Stimulated activated CD8-positive, alpha-beta memory T cell treated with anti-CD3 and anti-CD28 coated beads, Interleukin-7, amount 100 ng/mL, for 4 hours (primary cell): Measurements from ENCODE around the gene KRT12.
"Not testable (repeated sequence)": the region's sequence is repeated elsewhere in the genome, so short reads cannot be mapped to it uniquely, and the experiment has no call there.

Experiments
- DNase-seq, 2 donors: peaks; one replicate each; pipeline ENCODE4 v3.0.0-alpha.2; 2020; ENCODE audit warnings: low read depth in 2 of 2

The KRT12 gene

DNA sequence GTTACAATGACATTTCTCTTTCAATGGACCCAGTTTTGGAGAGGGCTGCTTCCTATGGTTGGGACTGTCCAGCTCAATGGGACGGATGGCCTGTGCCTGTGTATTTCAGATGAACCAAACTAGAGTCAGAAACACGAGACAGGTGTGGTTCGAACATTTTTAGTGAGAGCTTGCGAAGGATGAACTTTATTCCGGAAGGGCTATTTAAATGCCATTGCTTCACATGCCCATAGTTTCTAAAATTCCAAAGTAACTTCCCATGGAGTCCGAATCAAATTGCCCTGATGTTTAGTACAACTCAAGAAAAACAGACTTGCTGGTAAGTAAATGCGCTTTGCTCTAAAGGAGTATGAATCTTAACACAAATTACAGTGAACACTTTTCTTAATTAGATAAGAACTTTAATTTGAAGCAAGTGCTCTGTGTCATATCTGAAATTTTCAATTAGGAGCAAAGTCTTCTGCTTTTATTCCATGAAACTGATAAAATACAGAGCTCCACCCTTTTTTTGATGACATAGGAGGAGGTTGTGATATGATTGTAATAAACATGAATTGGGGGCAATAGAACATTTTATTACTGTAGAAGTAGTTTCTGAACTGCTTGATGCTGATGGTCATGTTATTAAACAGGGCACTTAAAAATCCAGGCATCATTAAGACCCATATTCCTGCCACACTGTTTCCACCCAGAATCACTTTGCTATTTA lies 16.8 kb upstream of the KRT12 start:
- DNase-seq: no peak

DNA sequence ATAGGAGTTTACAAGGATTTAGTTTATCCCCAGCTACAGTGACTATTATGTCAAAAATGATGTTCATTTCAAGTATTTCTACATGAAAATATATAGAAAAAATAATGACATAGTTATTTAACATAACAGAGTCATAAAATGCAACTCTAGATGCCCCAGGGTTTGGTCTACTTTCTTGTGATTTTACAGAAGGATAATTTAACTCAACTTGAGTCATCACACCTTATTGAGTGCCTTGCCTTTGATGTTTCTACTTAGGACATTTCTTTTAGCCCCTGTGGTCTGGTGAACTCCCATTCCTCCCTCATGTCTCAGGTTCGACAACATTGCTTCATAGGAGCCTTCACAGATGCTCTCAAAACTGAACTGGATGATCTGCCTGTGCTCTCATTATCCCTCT lies 16.0 kb upstream of the KRT12 start:
- no peak for DNase-seq

DNA sequence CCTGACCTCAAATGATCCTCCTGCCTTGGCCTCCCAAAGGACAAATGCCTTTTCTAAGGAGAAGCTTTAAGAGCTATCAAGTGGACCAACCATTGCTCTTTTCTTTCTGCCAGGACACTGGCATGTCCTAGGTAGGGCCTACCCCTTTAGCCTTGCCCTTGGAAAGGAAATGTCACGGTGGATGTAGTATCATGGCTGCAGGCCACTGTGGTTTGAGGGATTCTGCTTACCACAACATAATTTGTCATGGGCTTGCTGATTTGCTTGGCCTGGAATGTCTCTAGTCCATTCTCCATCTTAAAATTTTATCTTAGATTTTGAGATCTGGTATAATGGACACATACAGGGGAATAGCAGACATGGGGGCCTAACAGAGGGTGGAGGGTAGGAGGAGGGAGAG lies 12.0 kb upstream of the KRT12 start:
- DNase-seq: no peak

DNA sequence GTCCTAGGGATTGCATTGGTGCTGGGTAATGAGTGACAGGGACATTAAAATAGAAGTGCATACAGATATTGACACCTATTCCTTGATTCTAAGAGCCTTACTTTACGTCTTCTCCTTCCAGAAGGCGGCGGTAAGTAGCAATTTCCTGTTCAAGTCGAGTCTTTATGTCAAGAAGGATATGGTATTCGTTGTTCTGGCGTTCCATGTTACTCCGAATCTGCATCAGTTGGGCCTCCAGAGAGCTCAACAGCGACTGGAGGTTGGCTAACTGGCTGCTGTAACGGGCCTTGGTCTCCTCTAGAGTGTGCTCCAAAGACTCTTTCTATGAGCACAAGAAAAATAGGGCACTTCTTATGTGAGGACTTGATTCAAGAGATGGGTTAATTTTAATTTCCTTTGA lies 11.0 kb upstream of the KRT12 start:
- no peak for DNase-seq

DNA sequence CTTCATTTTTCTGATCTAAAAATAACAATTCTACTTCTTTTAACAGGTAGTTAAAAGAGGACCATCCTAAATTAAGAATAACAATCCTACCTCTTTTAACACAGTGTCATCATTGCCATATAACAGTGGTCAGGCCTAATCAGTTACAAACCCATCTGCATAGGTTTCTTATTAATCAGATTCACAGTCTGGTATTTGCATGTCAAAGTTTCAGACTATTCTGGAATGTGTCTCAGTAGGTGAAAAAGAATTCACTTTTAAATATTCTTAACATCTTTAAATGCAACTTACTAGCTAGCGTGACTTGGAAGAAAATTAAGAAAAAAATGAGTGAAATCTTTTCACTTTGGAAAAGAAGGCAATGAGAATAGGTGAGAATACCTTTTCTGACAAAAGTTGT lies 6.8 kb upstream of the KRT12 start:
- DNase-seq: no peak

DNA sequence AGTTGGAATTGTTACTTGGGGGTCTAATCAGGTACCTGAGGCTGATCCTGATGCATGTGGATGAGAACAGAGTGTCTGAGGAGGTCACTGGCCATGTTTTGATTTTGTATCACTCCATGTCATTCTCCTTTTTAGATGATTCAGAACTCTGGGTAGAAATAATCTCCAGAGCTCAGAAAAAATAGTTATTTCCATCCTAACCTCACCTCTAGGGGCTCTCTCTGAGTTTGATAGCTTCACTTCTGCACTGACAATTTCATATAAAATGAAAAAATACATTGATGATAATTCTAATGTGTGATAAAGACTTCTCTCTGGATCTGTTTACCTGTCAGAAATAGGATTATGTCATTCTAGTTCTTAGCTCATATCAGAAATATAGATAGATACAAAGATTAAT lies 6.2 kb upstream of the KRT12 start:
- no peak for DNase-seq

DNA sequence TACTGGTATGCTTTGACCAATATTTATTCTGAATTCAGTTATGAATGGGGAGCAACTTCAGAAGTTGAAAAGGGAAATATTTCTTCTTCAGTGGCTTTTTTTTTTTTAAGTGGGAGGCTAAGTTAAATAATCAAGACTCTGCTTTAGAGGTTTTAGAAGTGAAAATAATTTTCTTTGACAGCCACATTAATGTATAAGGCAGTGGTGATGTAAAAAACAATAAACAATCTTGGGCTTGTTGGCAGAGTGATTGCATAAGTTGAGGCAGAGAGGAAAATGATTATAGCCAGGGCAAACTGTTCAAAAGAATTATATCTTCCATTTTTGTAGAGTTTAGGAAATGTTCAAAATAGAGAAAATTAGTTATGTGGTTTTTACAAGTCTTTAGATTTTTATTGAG lies 5.4 kb upstream of the KRT12 start:
- DNase-seq: no peak

DNA sequence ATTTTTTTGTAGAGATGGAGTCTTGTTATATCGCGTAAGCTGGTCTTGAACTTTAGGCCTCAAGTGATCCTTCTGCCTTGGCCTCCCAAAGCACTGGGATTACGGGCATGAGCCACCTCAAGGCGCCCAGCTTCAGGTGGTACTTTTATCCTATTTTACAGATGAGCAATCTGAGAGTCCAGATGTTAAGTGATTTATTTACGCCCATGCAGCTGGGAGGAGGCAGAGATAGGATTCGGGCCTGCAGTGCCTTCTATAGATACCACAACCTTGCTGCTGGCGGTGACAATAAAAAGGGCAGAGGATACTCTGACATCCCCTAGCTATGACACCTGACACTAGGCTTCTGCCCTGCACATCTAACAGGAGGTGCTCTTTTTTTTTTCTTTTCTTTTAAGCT lies 4.3 kb upstream of the KRT12 start:
- no peak for DNase-seq

DNA sequence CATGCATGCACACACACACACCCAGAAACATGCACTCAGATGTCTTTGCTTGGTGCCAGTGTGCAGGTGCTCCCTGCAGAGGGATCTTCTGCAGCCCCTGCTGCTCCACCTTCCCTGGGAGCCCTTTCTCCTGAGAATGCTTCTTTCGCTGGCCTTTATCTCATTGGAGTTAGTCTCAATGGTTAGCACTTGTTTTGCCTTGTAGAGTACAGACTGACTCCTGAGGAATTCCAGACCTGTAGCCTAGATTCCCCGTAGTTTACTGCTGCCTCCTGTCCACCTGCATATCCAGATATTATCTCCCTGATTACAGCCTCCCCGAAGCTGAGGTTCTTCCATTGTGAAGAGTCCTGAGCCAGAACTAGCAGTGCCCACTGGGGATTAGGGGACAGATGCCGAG lies 3.1 kb upstream of the KRT12 start:
- DNase-seq: no peak

DNA sequence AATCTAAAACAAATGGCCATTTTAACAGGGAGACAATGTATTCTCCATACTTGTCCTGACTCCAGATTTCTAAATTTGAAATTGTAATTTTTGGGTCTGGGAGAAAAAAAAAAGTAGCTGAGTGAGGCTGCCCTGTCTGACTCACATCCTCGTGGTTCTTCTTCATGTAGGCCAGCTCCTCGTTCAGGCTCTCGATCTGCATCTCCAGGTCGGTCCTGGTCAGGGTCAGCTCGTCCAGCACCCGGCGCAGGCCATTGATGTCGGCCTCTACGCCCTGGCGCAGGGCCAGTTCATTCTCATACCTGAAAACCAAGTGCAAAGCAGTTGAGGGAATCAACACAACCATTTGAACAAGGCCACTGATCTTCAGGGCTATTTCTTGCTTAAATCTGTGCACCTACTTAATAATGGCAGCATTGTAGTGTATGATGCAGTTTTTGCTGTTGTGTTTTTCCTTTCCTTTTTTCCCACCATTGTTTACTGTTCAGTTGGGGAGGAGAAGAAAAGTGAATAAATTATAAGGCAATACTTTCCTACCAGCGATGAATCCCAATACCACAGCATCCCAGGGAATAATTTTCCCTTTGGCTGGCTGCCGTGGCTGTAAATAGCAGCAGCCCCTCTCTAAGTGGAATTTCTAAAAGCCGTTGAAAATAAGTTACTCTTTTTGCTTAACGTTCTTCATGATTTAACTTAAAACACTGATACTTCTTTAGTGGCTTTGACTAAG lies 2.2 kb downstream of the KRT12 start:
- DNase-seq: no peak

DNA sequence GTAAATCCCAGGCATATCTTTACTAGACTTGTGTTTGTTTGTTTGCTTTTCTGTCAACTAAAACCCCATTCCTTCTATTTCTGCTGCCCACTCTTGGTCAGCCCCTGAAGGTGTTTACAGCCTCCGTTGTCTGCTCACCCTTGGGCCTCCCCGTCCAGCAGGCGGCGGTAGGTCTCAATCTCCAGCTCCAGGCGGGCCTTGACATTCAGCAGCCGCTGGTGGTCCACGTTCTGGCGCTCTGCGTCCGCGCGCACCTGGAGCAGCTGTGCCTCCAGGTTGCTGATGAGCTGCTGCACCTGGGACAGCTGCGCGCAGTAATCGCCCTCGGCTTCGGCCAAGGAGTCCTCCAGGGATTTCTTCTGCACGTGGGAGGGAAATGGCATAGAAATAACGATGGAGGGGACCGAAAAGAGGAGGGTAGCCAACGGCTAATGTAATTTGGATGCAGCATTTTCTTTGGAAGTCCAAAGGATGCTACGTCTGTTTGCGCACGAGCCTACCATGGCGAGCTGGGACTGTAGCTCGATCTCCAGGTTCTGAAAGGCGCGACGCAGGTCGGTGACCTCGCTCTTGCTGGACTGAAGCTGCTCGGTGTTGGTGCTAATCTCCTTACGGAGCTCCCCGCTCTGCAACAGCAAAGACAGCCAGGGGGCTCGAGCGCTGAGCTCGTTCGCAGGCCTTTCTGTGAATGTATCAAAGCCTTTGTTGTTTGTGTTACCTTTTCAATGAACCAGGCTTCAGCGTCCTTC lies 3.9 kb downstream of the KRT12 start:
- DNase-seq: no peak

DNA sequence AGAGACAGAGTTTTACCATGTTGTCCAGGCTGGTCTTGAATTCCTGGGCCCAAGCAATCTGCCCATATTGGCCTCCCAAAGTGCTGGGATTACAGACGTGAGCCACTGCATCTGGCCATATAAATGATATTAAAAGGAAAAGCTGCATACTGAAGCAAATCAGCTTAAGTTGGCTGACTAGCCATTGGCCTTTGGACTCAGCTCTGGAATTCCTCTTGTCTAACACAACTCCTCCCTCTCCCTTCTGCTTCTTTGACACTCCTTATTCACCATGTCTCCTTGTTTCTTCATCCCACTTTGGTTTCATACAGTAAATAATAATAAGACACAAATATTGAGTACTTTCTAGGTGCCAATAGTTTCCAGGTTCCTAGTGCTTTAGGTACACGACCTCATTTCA lies 7.5 kb downstream of the KRT12 start:
- DNase-seq: no peak

DNA sequence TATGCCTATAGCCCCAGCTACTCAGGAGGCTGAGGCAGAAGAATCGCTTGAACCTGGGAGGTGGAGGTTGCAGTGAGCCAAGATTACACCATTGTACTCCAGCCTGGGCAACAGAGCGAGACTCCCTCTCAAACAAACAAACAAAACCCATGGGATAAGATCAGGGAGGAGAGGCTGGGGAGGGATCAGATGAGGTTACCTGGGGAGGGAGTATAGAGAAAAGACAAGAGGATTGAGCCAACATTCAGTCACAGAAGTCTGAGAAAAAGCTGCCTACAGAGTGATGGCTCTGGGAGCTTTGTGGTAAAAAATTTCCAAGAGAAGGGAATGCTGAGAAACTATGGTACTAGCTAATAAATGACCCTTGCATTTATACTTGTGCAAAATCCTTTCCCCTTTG lies 8.4 kb downstream of the KRT12 start:
- not testable (repeated sequence) for DNase-seq

DNA sequence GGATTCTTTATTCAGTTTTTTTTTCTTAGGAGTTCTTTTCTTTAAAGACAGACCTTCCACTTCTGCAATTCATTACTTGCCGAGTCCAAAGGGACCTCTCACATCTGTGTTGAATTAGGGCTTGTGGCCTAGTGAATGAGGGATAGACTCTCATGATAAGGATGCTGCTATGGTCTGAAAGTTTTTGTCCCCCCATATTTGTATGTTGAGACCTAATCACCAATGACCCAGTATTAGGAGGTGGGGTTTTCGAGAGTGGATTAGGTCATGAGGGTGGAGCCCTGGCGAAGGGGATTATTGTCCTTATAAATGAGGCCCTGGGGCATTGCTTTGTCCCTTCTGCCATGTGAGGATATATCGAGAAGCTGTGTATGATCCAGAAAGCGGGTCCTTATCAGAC lies 9.5 kb downstream of the KRT12 start:
- DNase-seq: no peak

DNA sequence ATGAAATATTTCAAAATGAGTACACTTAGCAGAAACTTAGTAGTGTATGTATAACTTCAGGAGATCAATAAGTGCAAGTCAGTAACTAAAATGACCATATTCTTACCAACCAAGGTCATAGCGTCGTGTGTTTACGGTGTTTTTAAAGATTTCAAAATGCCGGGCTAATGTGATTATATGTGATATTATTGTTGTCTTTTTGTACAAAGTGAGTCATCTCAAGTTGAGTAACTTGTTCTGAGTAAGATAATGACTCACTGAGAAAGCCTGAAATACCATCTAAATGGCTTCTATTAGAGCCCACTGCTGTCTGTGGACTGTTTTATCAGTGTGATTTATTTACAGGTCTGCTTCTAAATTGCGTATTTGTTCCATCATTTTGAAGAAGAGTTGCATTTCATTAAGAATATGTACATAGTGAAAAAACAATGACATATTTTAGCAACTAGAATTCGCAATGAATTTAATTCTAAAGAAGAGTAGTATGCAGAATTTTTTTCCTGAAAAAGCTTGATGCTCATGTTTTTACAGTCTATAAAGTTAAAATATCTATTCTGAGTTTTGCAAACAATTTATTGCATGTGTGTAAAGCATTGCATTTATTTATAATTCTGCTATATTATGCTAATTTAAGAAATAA lies 12.7 kb downstream of the KRT12 start:
- no peak for DNase-seq

DNA sequence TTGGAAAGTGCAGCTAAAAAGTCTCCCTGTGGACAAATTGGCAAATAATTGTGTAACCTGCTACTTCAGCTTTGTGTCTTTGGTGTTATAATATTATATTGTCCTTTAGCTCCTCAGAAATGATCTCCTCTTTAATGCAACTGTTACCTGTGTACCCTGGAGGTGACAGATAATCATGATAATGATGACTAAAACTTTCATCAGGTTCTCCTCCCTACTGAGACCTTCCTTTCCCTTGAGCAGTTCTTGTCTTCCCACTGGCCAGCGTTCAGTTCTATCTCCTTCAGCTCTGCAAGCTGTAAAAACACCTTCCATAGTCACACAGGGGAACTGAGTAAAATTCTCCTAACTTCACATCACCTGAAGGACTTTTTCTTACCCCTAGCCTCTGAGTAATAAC lies 14.7 kb downstream of the KRT12 start:
- DNase-seq: no peak

DNA sequence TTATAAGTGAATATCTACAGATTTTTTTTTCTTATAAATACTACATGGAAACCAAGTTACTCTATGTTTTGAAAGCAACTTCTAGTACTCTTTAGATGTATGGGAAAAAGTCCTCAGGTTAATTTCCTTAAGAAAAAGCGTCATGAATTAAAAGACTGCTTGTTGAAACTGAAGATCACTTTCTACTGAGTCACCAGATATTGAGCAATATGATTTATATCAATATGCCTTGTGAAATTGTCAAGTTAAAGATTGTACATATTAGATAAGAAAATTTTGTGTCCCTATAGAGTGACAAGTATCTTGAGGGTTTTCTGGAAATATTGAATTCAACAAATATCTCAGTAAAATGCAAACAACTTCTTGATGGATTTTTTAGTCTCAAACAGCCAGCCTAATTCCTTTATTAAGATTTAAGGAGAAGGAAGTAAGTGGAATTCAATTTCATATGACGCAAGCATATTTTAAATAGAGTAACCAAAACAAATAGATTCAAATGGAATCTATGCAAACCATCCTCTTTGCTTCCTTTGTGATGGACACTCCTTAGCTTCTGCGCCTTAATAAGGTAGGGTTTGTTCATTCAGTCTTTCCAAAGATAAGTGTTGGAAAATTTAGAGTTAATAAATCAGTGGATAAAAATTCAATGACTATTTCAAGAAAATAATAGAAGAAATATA lies 16.6 kb downstream of the KRT12 start:
- no peak for DNase-seq

DNA sequence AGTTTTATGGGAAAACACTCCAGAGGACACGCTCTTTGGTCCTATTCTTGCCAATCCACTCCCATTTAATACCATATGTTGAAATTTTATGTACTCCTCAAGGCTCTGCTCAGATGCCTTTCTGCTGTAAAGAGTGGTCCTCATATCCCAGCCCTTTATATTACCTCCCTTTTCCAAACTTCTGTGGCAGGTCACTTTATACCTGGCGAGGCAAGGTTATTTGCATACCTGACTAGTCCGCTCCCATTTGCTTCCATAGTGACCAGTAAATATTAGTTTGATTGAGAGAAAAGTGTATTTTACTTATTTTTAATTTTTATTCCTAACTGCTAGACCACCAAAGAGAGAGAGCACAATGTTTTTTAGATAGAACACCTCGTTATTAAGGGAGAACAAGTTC lies 17.3 kb downstream of the KRT12 start:
- DNase-seq: no peak

DNA sequence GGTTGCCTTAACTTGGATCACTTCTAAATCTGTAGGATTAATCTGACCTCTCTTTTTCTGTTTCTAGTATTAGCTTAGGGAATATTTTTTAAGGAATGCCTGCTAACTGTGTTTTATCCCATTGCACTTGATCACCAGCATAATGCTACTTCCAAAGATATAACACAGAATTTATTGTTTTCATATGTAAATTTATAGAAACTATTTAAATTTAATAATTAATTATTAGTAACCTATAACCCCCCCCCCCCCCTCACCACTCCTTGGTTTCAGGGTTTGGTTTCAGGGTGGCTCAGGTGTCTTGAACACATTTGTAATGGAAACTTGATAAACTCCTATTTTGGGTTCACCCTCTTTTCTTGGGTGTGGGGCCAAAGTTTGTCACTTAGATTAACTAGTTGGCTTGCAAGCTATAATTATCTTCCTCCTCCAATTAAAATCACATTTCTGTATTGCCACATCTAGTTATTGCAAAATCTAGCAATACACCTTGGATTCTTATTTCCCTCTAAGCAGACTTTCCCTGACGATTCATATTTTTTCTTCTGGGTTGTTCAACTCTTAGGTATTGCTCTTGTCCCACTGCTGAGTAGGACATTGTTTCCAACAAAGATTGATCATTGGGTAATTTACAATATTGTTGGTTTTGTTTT lies 18.3 kb downstream of the KRT12 start:
- no peak for DNase-seq

DNA sequence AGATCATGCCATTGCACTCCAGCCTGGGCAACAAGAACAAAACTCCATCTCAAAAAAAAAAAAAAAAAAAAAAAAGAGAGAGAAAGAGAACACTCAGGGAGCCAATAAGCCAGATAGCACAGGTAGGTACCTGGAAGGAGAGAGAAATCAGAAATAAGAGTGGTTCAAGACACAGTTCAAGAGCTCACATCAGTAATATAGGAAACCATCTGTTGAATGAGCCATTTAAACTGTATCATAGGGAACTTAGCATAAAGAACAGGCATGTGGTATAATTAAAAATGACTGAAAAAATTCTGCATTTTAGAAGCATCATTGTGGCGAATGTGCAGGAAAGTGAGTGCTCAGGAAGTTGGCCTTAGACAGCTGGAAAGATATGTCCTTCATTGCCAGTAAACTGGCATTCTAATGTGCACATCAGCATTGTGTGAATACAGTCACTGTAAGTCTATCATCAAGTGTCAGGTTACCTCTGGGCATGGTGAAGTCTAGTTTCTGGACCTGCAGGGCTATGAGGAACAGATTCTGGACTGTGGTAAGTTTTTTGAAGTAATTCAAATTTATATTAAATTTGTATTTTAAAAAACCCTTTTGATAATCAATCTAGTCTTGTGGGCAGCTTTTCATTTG lies 20.4 kb downstream of the KRT12 start:
- DNase-seq: no peak

DNA sequence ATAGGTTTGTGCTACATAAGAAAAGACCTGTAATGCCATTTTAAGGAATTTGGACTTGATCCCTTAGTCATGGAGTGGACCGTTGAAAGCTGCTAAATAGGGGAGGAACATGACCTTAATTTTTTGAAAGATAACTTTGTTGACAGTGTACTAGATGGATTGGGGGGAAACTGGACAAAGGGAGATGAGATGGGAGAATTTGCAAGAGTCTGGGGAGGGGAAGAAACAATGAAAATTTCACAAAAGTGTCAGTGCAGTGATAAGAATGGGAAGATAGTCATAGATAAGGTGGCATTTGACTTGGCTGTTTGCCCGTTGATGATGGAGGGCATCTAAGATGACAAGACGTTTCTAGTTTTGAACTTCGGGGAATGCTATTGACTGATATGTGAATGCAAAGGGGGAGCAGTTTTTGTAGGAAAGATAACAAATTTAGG lies 22.3 kb downstream of the KRT12 start:
- no peak for DNase-seq
